Coronary artery (tissue), 2 donors: ENCODE measurements around the gene DACT2.
"Not testable (repeated sequence)": the region's sequence is repeated elsewhere in the genome, so short reads cannot be mapped to it uniquely, and the experiment has no call there.

Source experiments
- DNase-seq: peaks from one replicate; pipeline ENCODE4 v3.0.0-alpha.2; 2017; ENCODE audit warnings: low spot score
- H3K27ac ChIP-seq, 2 donors: fragments of 200-600 bp; sonication (generic); one replicate each; pipeline ENCODE4 v1.5.1; 2016 to 2019
- H3K4me3 ChIP-seq: fragments of 200-600 bp; sonication (generic); 2 replicates; pipeline ENCODE4 v1.5.1; 2016; ENCODE audit warnings: mild to moderate bottlenecking, moderate library complexity
- CTCF ChIP-seq: fragments of 200-600 bp; sonication (generic); IDR thresholded peaks from one replicate; pipeline ENCODE4 v1.5.1; 2019; ENCODE audit warnings: antibody characterized with exemption

The DACT2 gene

DNA sequence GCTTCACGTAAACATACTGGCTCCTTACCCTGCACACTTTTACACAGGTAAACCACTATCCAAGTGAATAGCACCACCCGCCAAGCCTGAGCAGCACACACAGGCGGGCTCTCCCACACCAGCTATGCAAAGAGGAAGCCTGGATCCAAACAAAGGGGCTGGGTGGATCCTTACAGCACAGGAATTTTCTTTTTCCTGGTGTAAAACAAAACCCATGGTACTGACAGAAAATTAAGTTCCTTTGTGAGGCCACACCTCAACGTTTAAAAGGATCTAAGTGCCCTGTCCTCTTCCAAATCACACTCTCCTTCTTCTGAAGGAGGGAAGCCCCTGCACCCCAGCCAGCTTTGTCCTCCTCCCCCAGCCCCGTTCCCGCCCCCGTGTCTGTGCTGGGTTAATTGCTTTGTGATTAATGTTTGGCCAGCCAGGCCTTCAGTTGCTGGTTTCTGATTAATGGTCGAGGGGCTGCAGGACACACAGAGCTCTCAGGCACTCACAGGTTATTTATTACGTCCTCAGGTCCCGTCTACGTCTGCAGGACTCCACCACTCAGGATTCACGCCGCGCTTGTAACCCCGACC is 6.1 kb downstream of the DACT2 start:
- no peak overlapping the region for H3K27ac ChIP-seq
- no peak for DNase-seq
- H3K4me3 ChIP-seq: no peak overlapping the region
- no peak for TF ChIP-seq CTCF

GRCh38 chr6:168312125-168312507 is 7.5 kb downstream of the DACT2 start:
- DNase-seq, H3K4me3 ChIP-seq, H3K27ac ChIP-seq: not testable (repeated sequence)

- DNase-seq: no peak
- no peak for TF ChIP-seq CTCF
- Histone ChIP-seq H3K4me3 (no peak overlapping the region), H3K27ac (no peak overlapping the region)
Observed at GRCh38 chr6:168311410-168312124, 8.0 kb downstream of the DACT2 start.

GRCh38 chr6:168310945-168311344 is 8.6 kb downstream of the DACT2 start:
- TF ChIP-seq CTCF: no peak
- Histone ChIP-seq H3K4me3 (no peak overlapping the region), H3K27ac (no peak overlapping the region)
- no peak for DNase-seq

GRCh38 chr6:168310403-168310802 is 9.2 kb downstream of the DACT2 start:
- no peak overlapping the region for H3K27ac ChIP-seq
- no peak overlapping the region for H3K4me3 ChIP-seq
- TF ChIP-seq CTCF: no peak
- no peak for DNase-seq

DNA sequence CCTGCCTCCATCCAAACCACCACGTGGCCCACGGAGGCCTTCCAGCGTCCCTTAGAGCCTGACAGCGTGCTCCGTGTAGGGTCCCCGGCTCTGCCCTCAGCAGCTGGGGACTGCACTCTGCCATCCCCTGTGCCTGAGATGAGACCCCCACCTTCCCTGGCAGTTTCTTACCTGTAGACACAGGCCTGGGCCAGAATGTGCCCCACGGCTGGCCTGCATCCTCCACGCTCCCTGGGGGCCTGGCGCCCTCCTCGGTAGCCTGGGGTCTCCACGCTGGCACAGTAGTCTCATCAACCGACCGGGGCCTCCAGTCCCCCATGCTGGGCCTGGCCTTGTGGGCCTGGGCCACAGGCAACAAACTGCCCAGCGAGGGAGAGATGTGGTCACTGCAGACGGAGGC is 9.6 kb downstream of the DACT2 start:
- H3K4me3 ChIP-seq: no peak overlapping the region
- no peak overlapping the region for H3K27ac ChIP-seq
- DNase-seq: no peak
- TF ChIP-seq CTCF: no peak

DNA sequence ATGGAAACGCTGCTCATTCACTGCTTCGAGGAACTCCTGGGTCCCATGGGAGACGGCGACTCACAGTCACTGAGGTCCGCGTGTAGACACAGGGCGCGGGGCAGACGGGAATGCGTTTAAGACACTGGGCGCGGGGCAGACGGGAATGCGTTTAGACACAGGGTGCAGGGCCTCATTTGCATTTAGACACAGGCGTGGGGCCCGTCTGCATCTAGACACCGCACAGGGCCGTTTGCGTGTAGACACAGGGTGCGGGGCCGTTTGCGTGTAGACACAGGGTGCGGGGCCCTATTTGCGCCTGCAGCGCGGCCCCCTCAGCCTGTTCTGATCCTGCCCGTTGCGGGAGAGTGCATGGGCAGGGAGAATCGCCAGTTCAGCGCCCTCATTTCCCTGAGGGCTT is 10.4 kb downstream of the DACT2 start:
- no peak for DNase-seq
- H3K4me3 ChIP-seq: no peak overlapping the region
- no peak overlapping the region for H3K27ac ChIP-seq
- no peak for TF ChIP-seq CTCF
